GM21786 (cell line): Measurements from ENCODE around the gene ANK3.

Experiments used
- ATAC-seq: cut with Tn5 transposase; IDR thresholded peaks from one replicate; pipeline ENCODE4 v1.9.1; 2021; ENCODE audit not compliant: unreplicated experiment

Gene ANK3

DNA sequence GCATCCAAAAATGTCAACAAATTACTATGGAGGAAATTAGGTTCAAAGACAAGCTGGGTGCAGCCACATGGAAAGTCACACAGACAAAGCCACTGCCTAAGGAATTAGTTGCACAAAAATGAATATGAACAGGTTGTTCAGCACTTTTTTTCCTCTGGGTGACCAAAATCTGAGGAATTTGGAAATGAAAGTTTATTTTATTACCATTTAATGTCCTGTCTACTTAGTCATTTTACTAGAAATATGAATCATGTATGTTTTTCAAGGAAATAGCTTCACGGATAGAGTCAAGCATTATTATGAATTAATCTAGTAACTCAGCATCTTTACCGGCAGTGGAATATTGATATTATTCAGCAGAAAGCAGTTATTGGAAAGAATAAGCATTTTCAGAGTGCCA, 106.3 kb downstream of the ANK3 start:
- no peak for ATAC-seq

DNA sequence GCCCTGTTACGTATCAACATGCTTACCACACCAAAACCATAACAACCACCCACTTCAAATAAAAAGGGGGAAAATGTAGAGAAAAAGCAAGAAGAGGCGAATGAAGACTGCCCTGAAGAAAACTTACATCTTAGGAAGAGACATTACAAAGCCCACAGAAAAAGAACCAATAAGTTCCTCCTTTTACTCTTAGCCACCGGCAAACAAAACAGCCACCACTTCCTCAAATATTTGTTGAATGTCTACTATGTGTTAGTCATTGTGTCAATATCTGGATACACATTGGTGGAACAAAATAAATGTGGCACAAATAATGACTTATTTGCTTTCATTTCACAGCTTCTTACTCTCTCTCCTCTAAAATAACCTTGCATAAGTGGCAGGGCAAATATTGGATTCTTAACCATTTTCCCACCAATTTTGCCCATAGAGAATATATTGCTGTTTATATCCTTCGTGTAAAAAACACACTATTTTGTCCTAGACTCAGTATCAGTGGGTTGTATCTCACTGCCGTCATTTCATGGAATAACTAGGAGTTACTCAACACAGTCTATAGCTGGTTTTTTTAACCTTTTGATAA, 106.8 kb downstream of the ANK3 start:
- peak; percentile 75 for ATAC-seq

DNA sequence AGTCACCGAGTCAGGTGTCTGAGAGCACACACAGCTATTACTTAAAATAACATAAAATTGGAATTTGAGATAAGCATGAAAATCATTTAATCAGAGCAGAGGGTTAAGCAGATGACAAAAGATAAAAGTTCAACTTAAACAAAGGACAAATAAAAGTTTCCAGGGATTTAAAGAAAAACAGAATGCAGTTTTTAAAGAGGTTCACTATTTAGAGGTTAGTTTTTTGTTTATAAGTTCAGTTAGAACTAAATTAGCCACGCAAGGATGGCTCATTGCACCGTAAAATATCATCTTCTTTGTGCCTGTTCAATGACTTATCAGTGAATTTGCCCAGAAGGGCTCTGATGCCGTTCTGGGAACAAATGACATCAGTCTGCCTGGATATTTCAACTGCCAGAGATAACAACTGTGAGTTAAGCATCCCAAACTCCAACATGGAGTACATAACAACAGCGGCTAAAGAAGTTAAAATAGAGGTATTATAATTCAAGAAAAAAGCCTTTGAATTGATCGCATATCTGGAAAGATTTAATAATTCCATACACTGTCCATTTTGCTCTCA, 107.8 kb downstream of the ANK3 start:
- no peak for ATAC-seq

DNA sequence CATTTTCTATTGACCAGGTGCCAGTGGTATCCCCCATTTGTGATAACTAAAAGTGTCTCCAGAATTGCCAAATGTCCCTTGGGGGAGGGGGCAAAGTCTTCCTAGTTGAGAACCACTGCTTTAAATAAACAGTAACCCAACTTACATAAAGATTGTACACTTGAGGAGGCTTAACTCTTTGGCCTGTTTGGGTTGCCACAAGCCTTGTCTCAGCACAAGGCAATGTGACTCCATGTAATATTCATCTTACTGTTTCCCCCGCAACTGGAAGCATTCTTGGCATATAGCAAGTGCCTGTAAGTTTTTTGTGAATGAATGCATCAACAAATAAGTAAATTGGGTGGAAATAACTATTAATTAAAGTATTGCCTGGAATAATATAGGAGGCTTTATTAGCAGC, 108.3 kb downstream of the ANK3 start:
- ATAC-seq: no peak

DNA sequence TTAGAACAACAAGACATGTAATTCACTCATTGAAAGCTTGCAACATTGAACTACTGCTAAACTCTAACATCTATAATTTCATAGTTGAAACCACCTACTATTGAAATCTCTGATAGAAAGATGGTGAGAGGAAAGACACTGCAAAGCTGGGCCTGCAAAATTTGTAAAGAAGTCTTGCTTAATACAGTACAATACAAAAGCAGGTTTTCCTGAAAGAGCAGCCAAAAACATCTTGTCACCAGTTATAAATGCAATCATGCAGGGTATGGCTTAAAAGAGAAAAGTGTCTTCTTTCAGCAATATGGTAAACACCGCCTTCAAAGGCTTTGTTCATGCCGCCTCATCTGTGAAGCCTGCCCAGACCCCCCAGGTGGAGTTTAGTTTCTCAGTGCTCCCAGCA, 109.2 kb downstream of the ANK3 start:
- no peak for ATAC-seq

DNA sequence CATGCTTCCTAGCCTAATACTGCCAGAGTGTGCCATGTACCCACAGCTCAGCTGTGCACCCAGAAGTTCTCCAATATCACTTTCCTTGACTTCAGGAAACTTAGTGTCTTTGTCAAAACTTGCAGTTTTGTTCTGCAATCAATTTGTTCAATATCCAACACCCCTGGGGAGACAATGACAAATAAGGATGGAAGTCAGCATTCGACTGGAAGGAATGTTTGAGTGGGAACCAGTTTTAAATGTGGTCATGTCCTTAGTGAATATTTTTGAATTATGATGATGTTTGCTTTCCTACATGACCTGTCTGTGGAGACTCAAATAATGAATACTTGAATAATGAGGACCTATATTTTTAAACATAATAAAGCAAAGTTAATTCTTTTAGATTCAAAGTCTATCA, 112.0 kb downstream of the ANK3 start:
- no peak for ATAC-seq

- ATAC-seq: no peak
Measured at GRCh38 chr10:60276232-60276631, 113.4 kb downstream of the ANK3 start.

DNA sequence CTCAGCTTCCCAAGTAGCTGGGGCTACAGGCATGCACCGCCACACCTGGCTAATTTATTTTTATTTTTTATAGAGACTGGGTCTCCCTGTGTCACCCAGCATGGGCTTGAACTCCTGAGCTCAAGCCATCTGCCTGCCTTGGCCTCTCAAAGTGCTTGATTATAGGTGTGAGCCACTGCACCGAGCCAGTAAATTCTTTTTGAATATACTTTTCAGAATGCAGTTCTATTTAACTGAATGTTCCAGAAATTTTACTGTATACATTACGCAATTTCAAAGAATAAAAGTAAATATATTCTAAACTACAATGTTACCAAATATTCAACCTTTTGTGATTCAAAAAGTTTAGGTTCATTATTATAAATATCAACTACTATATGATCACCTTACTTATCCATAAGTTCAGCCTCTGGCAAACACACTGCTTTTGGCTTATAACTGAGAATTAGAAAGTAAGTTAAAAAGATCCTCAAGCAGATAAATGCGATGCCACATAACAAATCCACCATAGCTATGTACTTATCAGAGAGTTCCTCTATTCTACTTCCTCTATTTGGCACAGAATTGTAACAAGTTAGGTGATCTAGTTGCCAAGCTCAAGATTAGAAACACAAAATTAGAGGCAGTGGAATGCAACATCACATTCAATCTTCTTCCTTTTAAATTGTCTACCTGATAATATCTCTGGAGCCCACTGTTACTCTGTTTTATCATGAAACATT, 118.2 kb downstream of the ANK3 start:
- no peak for ATAC-seq

DNA sequence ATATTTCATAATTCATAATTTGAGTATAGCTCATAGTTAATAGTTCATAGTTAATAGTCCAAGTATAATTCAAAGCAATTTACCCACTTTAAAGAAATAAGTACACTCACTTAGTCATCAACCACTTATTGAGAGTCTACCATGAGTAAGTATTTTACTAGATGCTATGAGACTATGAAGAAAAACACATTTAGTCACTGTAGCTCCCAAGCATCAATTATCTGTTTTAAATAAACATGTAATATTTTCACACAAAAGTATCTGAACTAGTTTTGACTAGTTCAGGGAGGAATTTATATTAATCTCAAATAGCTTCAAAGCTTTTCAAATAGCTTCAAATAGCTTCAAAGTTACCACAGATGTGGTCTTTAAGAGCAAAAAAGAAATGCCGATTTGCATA, 119.2 kb downstream of the ANK3 start:
- ATAC-seq: no peak

GRCh38 chr10:60267802-60268201, 121.9 kb downstream of the ANK3 start:
- ATAC-seq: no peak

DNA sequence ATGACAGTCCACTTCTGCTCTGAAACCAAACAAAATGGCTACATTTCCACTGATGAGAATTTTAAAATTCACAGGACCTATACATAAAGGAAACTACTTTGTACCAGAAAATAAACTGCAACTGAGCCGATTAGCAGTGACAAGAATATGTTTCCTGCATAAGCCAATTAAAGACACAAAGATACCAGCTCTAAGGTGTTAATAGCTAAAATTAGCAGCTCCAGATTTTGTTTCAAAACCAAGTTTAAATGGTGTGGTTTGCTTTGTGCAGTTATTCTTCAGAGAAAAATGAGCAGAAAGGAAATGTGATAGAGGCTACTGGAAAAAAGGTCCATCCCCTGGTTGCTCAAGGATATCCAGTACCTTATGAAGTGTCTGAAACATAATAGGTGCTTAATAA, 123.2 kb downstream of the ANK3 start:
- ATAC-seq: no peak

- no peak for ATAC-seq
Measured at GRCh38 chr10:60262647-60263126, 127.0 kb downstream of the ANK3 start.

DNA sequence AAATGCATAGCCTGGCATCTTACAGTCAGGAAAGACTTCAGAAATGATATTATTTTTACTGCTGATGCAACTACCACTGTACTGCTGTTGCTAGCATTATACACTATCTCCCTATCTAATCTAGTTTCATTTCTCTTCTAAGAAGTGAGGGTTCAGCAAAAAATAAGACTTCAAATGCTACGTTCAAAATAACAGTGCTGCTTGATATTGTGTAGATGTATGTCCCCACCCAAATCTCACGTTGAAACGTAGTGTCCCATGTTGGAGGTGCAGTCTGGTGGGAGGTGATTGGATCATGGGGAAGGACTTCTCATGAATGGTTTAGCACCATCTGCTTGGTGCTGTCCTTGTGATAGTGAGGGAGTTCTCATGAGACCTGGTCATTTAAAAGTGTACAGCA, 129.4 kb downstream of the ANK3 start:
- ATAC-seq: no peak

GRCh38 chr10:60258429-60258797, 131.3 kb downstream of the ANK3 start:
- no peak for ATAC-seq

GRCh38 chr10:60257767-60258428, 131.8 kb downstream of the ANK3 start:
- no peak for ATAC-seq

- no peak for ATAC-seq
Measured at GRCh38 chr10:60254776-60255175, 134.9 kb downstream of the ANK3 start.

DNA sequence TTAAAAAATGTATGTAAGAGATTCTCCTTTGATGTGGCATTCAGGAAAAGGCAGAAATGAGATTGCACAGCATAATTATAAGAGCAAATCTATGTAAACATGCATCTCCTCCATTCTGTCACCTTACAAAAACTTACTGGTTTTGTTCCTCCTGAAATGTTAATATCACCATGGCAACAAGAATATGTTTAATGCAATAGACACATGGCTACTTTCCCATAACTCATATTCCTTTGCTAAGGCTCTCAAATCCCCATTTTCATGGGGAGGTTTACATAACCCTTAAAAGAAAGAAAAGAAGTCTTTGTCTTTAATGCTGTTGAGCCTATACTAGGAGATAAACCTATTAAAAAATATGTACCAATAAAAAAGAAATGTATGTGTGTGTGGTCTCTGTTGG, 136.2 kb downstream of the ANK3 start:
- no peak for ATAC-seq

- ATAC-seq: no peak
Measured at GRCh38 chr10:60252688-60253087, 137.0 kb downstream of the ANK3 start.

DNA sequence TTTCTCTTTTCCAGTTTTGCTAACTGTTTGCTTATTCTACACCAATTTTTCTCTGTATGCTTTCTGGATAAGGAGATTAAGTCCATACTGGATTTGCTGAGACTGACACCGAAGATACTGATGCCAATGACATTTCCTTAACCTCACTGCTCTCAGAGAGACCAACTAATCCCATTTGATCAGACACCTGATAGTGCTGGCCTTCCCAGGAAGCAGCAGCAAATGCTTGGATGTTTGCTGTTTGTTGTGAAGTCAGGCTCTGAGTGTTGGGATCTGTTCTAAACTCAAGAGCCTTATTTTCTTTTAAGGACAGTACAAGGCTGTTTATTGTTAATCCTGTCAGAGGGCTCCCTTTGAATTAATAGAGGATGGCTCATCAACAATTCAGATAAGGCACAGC, 143.3 kb downstream of the ANK3 start:
- ATAC-seq: no peak

GRCh38 chr10:60239228-60239627, 150.4 kb downstream of the ANK3 start:
- ATAC-seq: no peak

- ATAC-seq: no peak
Measured at GRCh38 chr10:60238759-60239100, 150.9 kb downstream of the ANK3 start.
